ENCODE results near the gene RUNX2.

Gene RUNX2

DNA sequence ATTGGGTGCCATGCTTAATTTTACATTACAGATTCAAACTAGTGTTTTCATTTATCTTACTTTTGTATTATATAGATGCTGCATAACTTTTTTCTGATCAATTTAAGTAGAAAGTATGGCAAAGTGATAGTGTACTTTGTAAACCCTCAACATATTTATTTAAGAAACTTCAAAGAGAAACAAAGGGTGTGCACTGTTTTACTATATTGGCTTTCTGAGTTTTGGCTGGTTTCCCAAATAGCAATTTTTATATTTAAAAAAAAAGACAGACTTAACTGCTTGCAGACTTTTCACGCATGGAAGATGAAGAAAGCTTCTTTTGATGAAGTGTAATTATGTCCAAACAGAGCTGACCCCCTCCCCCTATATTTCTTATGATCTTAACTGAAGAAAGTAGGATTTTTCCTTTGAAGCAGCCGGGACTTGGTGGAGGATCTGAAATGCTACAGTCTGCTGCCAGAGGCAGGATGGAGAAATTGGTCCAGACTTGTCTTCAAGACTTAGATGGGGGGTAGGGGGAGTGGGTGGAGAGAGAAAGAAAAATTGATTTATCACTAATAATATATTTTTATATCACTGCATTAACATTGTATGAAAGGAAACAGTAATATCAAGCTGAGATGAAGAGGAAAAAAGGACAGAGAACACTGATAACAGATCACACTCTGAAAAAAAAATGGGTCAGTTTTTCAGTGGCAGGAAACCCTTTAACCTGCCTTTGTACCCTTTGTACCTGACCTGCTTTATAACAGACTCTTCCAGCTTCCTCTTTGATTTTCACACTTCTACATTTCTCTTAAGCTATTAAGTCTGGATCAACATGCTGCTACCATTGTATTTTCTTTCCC lies 105.6 kb downstream of the RUNX2 start:
- no peak for DNase-seq (ENCODE audit: low read depth)

DNA sequence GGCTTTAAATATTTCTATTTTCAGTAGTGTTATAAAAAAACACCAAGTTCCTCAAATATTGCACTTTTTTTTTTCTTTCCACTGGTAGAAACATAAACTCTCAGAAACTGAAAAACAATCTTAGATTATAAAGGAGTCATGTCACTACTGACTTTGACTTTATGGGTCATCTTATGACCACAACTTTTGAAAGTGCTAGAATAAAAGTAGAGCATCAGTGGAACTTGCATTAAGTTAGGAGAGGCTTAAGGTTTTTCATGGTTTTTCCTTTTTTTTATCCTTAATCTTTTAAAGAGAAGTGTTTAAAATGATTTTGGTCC lies 106.2 kb downstream of the RUNX2 start:
- DNase-seq (ENCODE audit: low read depth): no peak

DNA sequence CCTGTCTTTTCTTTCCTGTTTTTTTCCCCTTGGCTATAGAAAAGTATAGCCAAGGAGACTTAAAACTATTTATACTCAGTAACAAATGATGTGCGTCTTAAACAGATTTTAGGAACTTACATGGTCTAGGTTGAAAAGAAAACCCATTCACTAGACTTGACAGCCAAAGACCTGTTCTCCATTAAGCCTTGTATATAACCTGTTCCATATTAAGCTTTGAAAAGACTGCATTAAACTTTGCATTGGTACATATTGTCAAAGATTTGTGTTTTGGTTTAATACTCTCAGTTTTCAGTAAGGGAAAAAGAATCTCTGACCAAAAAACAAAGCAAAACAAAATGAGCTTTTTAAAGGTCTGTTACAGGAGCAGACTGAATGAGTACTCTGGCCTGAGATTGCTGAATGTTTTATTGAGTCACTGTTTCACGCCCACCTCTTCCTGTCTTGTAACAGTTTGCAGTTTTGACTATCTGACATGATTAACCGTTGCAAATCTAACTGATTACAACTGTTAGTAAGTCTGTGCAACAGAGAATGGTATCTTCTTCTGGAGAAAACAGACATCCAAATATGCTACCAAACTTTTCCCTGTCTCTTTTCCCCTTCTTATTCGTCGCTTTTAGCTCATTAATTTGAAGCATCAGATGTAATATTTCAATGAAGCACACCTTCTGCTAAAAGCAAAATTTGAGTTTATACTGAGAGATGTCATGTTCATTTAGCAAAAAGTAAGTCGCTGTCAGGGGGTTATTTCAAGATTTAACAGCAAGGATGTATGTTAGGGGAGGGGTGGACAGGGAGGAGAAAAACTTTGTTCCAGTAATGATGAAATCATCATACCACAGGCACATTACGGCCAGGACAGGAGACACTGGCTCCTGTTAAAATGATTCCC lies 108.7 kb downstream of the RUNX2 start:
- no peak for DNase-seq (ENCODE audit: low read depth)

GRCh38 chr6:45437439-45437815 lies 109.3 kb downstream of the RUNX2 start:
- no peak for DNase-seq (ENCODE audit: low read depth)

GRCh38 chr6:45438151-45438550 lies 110.0 kb downstream of the RUNX2 start:
- no peak for DNase-seq (ENCODE audit: low read depth)

DNA sequence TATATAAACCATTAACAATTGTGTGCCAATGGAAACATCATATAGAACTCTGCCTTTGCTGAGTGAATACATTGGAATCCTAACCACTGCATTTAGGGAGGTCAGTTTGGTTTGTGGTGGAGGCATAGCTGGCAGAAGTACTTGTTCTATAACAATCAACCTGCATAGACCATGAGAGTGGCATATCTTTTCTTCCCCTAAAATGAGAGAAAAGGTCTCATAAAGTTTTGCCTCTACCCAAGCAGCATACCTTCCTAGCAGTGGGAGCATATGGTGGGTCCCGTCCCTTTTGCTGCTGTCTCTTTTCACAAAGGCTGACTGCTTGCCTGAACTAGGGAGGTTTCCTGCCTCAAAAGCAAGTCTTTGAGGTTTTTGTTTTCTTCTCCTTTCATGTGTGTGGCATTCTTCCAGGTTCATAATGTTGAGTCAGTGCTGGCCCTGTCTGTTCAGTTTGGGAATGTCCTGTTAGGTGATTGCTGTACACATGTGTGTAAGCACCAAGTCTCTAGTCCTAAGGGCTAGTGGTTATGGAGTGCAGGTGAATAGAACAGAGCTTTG lies 110.8 kb downstream of the RUNX2 start:
- DNase-seq (ENCODE audit: low read depth): no peak

DNA sequence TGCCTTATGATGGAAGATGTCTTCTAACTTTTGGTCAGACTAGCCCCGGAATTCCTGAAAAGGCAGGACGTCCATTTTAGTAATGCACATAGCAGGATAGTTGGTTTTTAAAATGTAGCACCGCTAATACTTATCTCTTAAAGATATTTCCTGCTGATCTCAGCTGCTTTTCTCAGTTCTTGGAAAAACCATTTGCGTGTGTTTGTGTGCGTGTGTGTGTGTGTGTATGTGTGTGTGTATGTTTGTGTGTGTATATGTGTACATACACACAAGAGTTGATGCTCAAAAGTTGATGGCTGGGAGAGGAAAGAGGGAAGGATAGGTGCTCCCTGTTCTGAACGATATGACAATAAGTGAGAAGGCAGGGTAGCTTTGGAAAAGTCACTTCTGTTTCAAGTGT lies 111.3 kb downstream of the RUNX2 start:
- DNase-seq (ENCODE audit: low read depth): no peak

GRCh38 chr6:45439861-45440388 lies 111.8 kb downstream of the RUNX2 start:
- no peak for DNase-seq (ENCODE audit: low read depth)

DNA sequence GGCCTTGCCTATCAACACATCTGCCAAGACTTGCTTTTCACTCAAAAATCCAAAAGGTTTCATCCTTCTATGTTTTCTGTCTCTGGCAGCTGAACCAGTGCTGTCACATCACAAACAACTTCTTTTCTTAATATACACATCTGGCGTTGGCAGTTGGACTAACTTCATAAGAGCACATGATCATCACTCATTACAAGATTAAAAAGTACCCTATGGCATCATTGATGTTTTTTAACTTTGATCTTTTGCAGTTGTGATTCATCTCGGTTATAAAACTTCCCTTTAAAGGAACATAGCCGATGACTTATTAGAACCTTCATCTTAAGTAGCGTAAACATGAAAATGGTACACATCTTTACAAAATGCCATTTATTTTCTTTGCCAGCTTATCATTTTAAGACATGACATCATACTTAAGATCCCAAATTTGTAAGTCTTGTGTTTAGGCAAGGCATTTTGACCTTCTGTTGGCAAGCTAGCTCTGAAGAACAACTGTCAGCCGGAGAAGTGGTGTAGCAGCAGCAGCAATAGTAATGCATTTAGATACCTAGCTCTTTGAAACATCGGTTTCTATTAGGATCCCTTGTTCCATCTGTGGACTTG lies 113.8 kb downstream of the RUNX2 start:
- no peak for DNase-seq (ENCODE audit: low read depth)

DNA sequence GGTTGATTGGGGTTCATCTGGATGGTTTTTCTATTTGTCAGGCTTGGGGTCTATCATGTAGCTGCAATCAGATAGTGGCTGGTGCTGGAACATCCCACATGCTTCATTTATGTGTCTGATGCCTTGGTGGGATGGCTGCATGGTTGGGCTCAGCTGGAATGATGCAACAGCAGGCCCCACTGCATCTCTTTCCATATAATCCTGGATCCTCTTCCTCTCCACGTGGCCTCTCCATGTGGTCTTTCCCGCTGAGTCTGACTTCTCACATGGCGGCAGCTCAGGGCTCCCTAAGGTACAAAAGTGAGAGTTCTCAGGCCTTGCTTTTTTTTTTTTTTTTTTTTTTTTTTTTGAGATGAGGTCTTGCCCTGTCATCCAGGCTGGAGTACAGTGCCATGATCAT lies 114.6 kb downstream of the RUNX2 start:
- no peak for DNase-seq (ENCODE audit: low read depth)

- no peak for DNase-seq (ENCODE audit: low read depth)
Measured at GRCh38 chr6:45445364-45445748, 117.2 kb downstream of the RUNX2 start.

DNA sequence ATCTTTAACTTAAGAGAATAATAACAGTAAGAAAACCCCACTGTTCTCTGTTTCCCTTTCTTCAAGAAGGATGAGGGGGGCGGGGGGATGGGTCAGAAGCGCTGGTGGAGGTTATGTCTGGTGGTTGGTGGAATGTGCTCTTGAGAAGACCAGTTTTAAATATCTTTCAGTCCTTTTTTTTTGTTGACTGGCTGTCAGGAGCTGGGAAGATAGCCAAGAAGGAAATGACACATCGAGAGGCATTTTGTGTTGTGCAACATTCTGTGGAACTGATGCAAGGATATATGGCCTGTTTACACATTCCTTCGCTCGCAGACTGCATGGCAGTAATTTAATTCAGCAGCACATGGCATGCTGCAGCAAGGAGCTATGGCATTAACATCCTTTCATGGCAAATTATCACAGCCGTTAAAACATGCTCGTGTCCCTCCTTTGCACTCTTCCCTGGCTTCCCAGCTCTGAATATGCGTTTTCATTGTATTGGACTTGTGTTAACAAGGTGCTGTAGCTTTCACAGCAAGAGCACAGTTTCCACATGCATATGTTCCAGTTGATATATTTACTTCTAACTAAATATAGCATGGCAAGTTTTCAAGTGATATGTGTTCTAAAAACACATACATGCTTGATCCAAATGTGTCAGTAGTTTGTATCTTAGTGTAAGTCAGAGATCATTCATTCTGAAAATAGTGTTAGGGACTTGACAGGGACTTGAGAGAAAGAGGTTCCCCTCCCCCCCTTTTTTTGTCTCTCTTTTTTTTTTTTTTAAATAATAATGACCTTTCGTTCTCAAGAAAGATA lies 117.8 kb downstream of the RUNX2 start:
- DNase-seq (ENCODE audit: low read depth): no peak

DNA sequence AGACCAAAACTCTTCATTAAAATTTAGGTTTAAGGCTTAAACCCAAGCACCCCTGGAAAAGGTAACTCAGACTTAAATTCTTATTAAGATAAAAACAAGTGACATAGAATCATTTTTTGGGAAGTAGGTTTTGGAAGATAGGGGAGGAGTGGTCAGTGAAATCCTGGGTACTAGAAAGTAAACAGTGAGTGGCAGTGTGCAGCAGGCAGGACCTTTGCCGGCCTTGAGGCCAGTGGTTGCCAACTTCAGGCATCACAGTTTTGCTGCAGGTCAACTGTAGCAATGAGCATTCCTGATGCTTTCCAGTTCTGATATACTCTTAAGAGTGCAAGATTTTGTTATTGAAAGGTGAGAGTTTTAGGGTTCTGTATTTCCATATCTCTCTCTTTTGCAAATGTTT lies 118.9 kb downstream of the RUNX2 start:
- DNase-seq (ENCODE audit: low read depth): no peak

DNA sequence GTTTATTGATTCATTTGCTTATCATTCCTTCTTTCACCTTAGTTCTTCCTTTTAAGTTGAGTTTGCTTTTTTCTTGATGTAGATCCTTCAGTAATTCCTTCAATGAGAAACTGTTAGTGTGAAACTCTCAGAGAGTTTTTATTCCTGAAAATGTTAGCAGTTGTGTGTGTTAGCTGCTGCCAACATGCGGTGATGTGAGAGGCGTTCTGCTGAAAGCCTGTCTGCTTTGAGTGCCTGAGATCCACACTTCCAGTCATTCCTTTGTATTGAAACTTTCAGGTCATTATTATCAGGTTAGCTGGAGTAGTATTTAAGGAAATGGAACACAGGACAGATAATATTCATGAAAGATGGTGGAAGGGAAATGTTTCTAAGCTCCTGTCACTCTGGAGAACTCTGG lies 119.6 kb downstream of the RUNX2 start:
- DNase-seq (ENCODE audit: low read depth): no peak

DNA sequence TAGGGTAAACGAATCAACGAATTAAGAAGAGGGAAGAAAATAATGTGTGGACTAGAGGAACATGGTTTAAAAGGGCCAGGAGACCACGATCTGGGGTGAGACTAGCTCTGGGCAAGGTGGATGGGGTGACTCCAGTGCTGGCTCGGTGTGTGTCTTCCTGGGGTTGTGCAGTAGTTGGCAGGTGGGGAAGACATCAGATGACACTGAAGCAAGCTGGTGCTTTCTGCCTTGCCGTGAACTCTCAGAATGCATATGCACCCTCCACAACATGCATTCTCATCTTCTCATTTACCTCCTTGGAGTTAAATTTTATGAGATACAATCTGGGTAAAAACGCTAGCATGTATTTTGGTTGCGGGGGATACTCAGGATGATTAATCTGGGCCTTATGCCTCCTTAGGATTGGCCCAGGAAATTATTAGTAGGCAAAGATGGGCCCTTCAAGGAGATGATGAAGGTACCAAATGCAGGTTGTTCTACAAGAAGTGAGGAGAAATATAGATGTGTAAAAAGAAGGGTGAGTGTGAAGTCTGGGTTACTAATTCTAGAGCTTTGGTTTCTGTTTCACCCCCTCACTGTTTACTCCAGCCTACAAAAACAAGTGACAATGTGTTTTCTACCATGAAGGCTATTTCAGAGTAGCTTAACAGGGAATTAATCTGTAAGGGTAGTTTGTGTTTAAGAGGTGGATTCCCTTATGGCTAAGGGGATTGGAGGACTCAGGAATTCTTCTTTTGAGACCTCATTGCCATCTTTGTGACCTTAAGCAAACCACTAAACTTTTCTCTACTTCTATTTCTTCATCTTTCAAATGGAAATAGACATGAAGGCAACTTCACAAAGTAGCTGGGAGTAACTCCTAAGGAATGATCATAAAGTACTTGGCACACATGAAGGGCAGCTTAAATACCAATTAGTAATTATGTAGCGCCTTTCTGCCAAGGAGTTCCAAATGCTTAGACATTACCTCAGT lies 120.6 kb downstream of the RUNX2 start:
- DNase-seq (ENCODE audit: low read depth): no peak

GRCh38 chr6:45450132-45450531 lies 122.0 kb downstream of the RUNX2 start:
- no peak for DNase-seq (ENCODE audit: low read depth)

- no peak for DNase-seq (ENCODE audit: low read depth)
Measured at GRCh38 chr6:45450831-45451230, 122.7 kb downstream of the RUNX2 start.

- no peak for DNase-seq (ENCODE audit: low read depth)
Measured at GRCh38 chr6:45454008-45454911, 126.1 kb downstream of the RUNX2 start.

DNA sequence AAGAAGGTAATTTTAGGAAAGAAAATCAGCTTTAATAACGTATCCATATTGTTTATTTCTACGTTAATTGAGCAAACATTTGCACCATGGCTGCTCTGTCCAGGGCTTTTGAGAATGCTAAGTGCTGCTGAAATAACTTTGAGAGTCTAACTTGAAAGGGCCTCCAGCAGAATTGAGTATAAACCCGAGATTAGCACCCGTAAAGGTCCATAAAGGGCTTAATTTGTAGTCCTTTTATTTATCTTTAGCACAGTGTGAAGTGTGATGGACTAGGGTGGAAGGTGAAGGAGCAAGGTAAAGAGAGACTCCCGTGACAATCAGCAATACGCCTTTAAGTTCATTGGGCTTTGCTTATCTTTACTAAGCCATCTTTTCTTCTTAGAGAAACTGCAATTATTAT lies 127.3 kb downstream of the RUNX2 start:
- no peak for DNase-seq (ENCODE audit: low read depth)

Measured in stimulated activated CD8-positive, alpha-beta memory T cell treated with anti-CD3 and anti-CD28 coated beads, Interleukin-12 subunit alpha, Interleukin-12 subunit beta, amount 100 ng/mL, for 4 hours (primary cell).